Erythroblast (primary cell): Measurements from ENCODE around the gene CTNND2.

Experiments used
- DNase-seq, 2 experiments: peaks; one replicate each; lab custom pipeline; 2025; lab: John Stamatoyannopoulos, UW
- GATA1 ChIP-seq: IDR thresholded peaks from 2 replicates; pipeline ENCODE4 v1.6.1; 2011; ENCODE audit warnings: low read depth, mild to moderate bottlenecking, control low read depth, low read length, moderate library complexity
- POLR2A ChIP-seq: IDR thresholded peaks from 2 replicates; pipeline ENCODE4 v1.6.1; 2011; ENCODE audit warnings: mild to moderate bottlenecking, low read length

CTNND2 gene

GRCh38 chr5:11555171-11555570 lies 349.1 kb downstream of the CTNND2 start:
- TF ChIP-seq POLR2A (no peak), GATA1 (no peak)
- DNase-seq = no peak

DNA sequence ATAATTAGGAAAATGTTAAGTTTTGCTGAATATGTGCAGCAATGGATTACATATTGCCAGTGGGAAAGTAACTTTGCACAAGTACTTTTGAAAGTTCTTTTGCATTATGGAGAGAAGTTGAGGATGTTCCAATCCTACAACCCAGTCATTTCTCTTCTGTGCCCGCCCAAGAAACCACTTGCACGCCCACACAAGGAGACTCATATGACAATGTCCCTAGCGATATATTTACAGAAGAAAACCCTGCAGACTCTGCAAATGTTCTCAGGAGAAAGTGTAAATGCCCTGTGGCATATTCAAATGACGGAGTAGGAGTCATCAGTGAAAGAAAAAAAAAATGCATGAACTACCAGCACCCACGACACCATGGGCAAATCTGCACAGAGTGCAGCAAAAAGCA lies 356.5 kb downstream of the CTNND2 start:
- no peak for TF ChIP-seq GATA1
- TF ChIP-seq POLR2A = no peak
- DNase-seq = no peak

DNA sequence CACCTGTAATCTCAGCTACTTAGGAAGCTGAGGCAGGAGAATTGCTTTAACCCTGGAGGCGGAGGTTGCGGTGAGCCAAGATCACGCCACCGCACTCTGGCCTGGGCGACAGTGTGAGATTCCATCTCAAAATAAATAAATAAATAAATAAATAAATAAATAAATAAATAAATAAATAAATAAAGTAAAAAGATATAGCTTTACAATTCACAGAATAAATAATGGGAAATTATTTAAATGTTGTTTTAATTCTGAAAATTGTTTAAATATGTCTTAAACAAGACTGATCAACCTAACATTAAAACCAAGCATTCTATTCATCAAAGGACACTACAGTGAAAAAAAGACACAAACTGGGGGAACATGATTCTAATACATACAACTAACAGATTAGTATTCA lies 357.1 kb downstream of the CTNND2 start:
- no peak for DNase-seq
- TF ChIP-seq GATA1 (no peak), POLR2A (no peak)

GRCh38 chr5:11540112-11540511 lies 364.1 kb downstream of the CTNND2 start:
- no peak for DNase-seq
- TF ChIP-seq GATA1 (no peak), POLR2A (no peak)

DNA sequence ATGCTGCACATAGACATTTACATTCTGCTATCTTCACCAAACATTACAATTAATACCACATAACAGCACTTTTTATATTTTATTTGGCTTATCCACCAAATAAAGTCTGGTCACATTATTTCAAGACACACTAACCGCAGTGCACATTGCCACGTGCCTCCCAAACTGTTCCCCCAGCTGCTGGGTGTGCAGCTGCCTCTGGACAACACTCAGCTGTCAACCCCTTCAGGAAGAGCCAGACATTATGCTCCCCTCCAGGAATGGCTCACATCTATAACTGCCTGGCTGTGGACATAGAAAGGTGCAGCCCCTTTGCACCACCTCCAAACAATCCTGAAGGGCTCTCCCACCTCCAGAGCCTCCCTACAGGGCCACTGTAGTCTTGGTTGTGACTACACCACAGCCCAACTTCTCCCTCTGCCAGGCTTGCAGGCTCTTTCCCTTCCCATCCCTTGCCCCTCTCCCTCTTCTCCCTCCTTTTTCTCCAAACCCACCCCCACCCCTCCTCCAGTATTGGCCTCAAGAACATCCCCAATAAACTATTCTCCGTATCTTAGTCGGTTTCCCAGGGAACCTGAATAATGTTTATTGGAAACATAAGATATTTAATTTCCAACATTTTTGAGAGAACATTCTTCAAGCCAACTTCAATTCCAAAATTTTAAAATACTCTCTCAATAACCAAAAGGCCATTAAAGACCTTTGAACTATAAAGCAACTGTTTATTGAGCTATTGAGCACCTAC lies 372.3 kb downstream of the CTNND2 start:
- DNase-seq = no peak
- TF ChIP-seq GATA1 = no peak
- TF ChIP-seq POLR2A = no peak

DNA sequence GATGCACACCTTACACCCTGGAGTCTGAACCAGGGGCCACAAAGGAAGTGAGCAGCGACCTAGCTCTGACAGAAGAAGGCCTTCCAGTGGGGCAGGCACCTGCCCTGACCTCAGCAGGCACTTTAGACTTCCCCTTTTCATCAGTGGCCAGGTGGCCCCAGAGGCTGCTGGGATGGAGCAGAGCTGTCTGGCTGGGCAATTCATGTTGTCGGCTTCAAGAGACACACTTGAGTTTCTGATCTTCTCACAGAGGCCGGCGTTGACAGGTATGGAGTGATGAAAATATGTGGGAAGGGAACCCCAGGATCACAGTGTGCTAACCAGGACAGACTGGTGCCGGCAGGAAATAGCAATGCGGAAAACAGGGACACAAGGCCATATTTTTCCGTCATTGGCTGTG lies 375.5 kb downstream of the CTNND2 start:
- DNase-seq = no peak
- TF ChIP-seq GATA1 (no peak), POLR2A (no peak)

DNA sequence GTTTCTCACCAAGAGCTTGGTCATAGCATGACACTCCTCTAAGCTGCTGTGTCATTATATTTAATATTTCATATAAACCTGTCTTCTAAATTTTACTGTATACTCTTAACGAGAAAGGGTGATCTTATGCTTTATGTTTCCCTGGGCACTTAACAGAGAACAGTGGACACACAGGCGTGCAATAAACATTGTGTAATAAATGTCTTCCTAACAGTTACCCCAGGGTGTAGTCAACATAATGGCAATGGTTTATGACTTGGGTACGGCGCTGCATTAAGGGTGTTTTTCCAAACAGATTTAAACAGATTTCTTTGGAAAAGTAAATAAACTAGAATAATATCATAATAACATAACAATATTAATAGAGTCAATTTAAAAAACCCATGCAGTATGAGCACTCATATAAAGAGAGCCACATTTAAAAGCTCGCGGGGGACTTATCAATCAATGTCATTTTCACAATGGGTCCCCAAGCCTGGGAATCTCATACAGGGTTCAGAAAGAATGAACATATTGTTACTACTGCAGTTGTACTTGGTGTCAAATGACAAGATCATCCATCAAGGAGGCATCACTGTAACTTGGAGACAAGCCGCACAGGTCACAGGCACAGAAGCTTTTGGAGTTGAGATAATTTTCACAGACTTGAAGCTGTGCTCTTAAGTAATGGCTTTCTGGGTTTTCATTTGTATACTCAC lies 376.4 kb downstream of the CTNND2 start:
- DNase-seq = no peak
- TF ChIP-seq GATA1 (no peak), POLR2A (no peak)

DNA sequence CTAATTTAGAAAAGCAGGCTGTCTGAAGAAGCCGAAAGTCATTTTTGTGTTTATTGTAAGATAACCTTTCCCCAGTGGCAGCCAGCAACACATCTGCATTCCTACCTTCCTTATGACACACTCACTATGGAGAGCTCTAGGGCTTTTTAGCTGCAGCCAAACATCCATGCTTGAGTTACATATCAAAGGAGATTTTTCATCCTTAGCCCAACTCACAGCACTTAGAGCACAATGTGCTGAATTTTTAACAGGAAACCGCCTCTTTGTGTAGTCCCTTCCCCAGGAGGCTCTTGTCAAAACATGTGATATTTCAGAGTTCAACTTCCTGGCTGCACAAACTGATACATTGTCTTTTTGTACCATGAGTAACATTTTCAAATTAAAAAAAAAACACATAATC lies 379.2 kb downstream of the CTNND2 start:
- no peak for TF ChIP-seq POLR2A
- no peak for TF ChIP-seq GATA1
- DNase-seq = no peak

DNA sequence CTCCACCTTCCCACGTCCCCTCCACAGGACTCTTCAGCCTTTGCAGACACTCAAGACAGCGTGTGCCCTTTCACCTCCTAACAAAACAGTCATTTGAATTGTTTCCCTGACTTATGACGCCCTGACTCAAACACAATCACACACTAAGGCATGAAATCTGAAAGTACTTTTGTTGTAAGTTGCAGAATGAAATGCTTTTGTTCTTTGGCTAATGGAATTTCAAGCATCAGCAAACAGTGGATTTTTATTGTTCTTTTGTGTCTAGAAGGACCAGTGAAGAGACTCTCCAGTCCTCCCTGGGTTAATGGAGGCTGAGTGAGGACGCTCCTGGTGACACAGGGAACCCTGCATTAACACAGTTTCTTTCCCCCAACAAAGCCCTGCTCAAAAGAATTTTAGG lies 380.1 kb downstream of the CTNND2 start:
- no peak for TF ChIP-seq GATA1
- no peak for TF ChIP-seq POLR2A
- no peak for DNase-seq

- DNase-seq = no peak
- TF ChIP-seq GATA1 (no peak), POLR2A (no peak)
Observed at GRCh38 chr5:11522796-11523195, 381.4 kb downstream of the CTNND2 start.

- no peak for DNase-seq
- TF ChIP-seq POLR2A (no peak), GATA1 (no peak)
Observed at GRCh38 chr5:11520241-11520930, 383.9 kb downstream of the CTNND2 start.

DNA sequence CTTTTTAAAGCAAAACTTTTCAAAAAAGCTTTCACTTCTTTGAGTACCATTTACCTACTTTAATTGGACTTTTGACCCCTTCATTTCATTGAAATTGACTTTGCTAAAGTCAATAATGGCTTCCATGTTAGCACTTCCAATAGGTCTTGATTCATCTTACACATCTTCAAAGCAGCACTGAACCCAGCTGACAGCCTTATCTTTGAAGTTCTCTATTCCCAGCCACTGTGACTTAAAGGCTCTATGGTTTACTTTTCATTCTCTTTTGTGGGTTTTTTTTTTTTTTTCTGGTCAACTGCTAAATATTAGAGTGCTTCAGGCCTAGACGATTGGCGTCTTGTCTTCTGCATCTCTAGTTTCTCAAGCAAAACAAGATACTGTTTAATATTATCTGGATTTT lies 385.0 kb downstream of the CTNND2 start:
- TF ChIP-seq GATA1 = no peak
- TF ChIP-seq POLR2A = no peak

DNA sequence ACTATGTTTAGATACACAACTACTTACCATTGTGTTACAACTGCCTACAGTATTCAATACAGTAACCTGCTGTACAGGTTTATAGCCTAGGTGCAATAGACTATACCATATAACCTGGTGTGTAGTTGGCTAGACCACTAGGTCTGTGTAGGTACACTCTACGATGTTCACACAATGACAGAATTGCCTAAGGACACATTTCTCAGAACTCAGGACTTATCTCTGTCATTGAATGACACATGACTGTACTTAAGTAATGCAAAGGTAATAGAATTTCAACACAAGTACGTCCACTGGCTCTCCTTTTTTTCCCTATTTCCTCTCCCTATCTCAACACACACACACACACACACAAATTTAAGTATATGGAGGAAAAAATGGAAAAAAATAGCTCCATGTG lies 385.6 kb downstream of the CTNND2 start:
- DNase-seq = no peak
- TF ChIP-seq GATA1 (no peak), POLR2A (no peak)

More for the DNA sequence above, 385.0 kb downstream of the CTNND2 start:
- no peak for DNase-seq
